GM23248 (cell line): Measurements from ENCODE around the gene ABCG1. TPM values are rescaled to one million over a fixed set of nuclear protein-coding genes. Genes with fewer than 3 reads are reported as not detected.

Source experiments
- DNase-seq: peaks from one replicate; pipeline ENCODE4 v3.0.0-alpha.2; 2015
- H2AFZ ChIP-seq: fragments of 200-600 bp; sonication (generic); 2 replicates; pipeline ENCODE4 v1.6.1; 2016; ENCODE audit warnings: antibody characterized with exemption
- H3F3A ChIP-seq: fragments of 200-600 bp; sonication (generic); 2 replicates; pipeline ENCODE4 v1.6.1; 2016; ENCODE audit warnings: mild to moderate bottlenecking, antibody characterized with exemption, mixed run types; ENCODE audit not compliant: insufficient read depth
- H3K27ac ChIP-seq: fragments of 200-600 bp; sonication (generic); 2 replicates; pipeline ENCODE4 v1.5.1; 2016; ENCODE audit warnings: mild to moderate bottlenecking
- H3K27me3 ChIP-seq: fragments of 200-600 bp; sonication (generic); replicated peaks from 2 replicates; pipeline ENCODE4 v1.6.1; 2016; ENCODE audit warnings: mild to moderate bottlenecking; ENCODE audit not compliant: insufficient read depth
- H3K36me3 ChIP-seq: fragments of 200-600 bp; sonication (generic); 2 replicates; pipeline ENCODE4 v1.6.1; 2016; ENCODE audit warnings: low read depth, mild to moderate bottlenecking
- H3K4me1 ChIP-seq: fragments of 200-600 bp; sonication (generic); 2 replicates; pipeline ENCODE4 v1.6.1; 2016; ENCODE audit warnings: mild to moderate bottlenecking; ENCODE audit not compliant: insufficient read depth
- H3K4me2 ChIP-seq: fragments of 200-600 bp; sonication (generic); one replicate; pipeline ENCODE4 v1.6.1; 2016; ENCODE audit warnings: mild to moderate bottlenecking; ENCODE audit not compliant: unreplicated experiment
- H3K4me3 ChIP-seq: fragments of 200-600 bp; sonication (generic); 2 replicates; pipeline ENCODE4 v1.5.1; 2016; ENCODE audit warnings: mild to moderate bottlenecking
- H3K79me2 ChIP-seq: fragments of 200-600 bp; sonication (generic); 2 replicates; pipeline ENCODE4 v1.6.1; 2016; ENCODE audit warnings: mild to moderate bottlenecking; ENCODE audit not compliant: insufficient read depth
- H3K9ac ChIP-seq: fragments of 200-600 bp; sonication (generic); 2 replicates; pipeline ENCODE4 v1.6.1; 2016; ENCODE audit warnings: mild to moderate bottlenecking
- H3K9me2 ChIP-seq: fragments of 200-600 bp; sonication (generic); 2 replicates; pipeline ENCODE4 v1.6.1; 2016; ENCODE audit warnings: mixed run types, mild to moderate bottlenecking, moderate library complexity; ENCODE audit not compliant: insufficient read depth
- H3K9me3 ChIP-seq: fragments of 200-600 bp; sonication (generic); one replicate; pipeline ENCODE4 v1.6.1; 2017; ENCODE audit warnings: low read depth
- H4K20me1 ChIP-seq: fragments of 200-600 bp; sonication (generic); 2 replicates; pipeline ENCODE4 v1.6.0; 2016; ENCODE audit not compliant: insufficient read depth
- EZH2 ChIP-seq: fragments of 200-600 bp; sonication (generic); IDR thresholded peaks from 2 replicates; pipeline ENCODE4 v1.6.1; 2018; ENCODE audit warnings: antibody characterized with exemption, mild to moderate bottlenecking; ENCODE audit not compliant: insufficient read depth, poor library complexity, severe bottlenecking
- EZH2phosphoT487 ChIP-seq: fragments of 200-600 bp; sonication (generic); IDR thresholded peaks from 2 replicates; pipeline ENCODE4 v1.6.1; 2018; ENCODE audit warnings: antibody characterized with exemption, moderate library complexity, mild to moderate bottlenecking, low read depth; ENCODE audit not compliant: insufficient read depth
- WGBS, 2 experiments: methylation state at CpG; one replicate each; pipeline ENCODE4 v1.1.6; 2015 to 2017; ENCODE audit warnings: low lambda C conversion rate in 2 of 2, low coverage in 1 of 2; ENCODE audit errors: missing lambda C conversion rate in 2 of 2; 5-methylcytosine and 5-hydroxymethylcytosine counted together
- in situ Hi-C: fragments of 300-500 bp; cut with MboI; formaldehyde crosslinking; loops from 2 replicates; pipeline ENCODE4 v1.15.0; 2020
- polyA plus RNA-seq: library from polyadenylated mRNA; unstranded; fragments of >200 nt; fragmentation: Nextera tagmentation; extraction: Ambion mirVana; gene quantifications from 2 replicates; pipeline ENCODE4 v1.2.1, GENCODE V29; 2016
- total RNA-seq: library from RNA; depleted of rRNA; stranded (reverse); fragments of >200 nt; shearing (Covaris generic); gene quantifications from 2 replicates; pipeline ENCODE4 v1.2.3, GENCODE V29; 2014

The ABCG1 gene
- total and polyA plus RNA-seq, 2 experiments from 2014 or later, result 0.08 TPM; not detected in 1

- no peak overlapping the region for H2AFZ ChIP-seq
- 54 to 55% methylated on average over 20 of the region's 20 CpGs for WGBS, 2 experiments
- in situ Hi-C loops, result no loop called here
Observed at GRCh38 chr21:42299324-42300044, 80.5 kb downstream of the ABCG1 start.

GRCh38 chr21:42300045-42300583 lies 81.2 kb downstream of the ABCG1 start:
- H3K9ac ChIP-seq, result no peak overlapping the region
- H3K4me1 ChIP-seq, result no peaks in the 10 kb centered on the region
- no peaks in the 10 kb centered on the region for H3K79me2 ChIP-seq
- in situ Hi-C loops, result no loop called here
- H3K36me3 ChIP-seq, result no peaks in the 10 kb centered on the region
- H3K9me3 ChIP-seq, result no peaks in the 10 kb centered on the region
- H2AFZ ChIP-seq, result no peak overlapping the region
- no peak overlapping the region for H3K27ac ChIP-seq
- no peak for DNase-seq
- peaks cover 20% of the 10 kb centered on the region for H3K27me3 ChIP-seq
- H4K20me1 ChIP-seq, result no peaks in the 10 kb centered on the region
- no peaks in the 10 kb centered on the region for H3F3A ChIP-seq
- no peak overlapping the region for H3K4me3 ChIP-seq
- no peaks in the 10 kb centered on the region for H3K9me2 ChIP-seq
- TF ChIP-seq EZH2phosphoT487 (no peak), EZH2 (no peak)
- 44 to 49% methylated on average over 7 of the region's 7 CpGs for WGBS, 2 experiments
- no peak overlapping the region for H3K4me2 ChIP-seq

More at GRCh38 chr21:42299324-42300044, 80.5 kb downstream of the ABCG1 start:
- H3K4me1 ChIP-seq, result no peaks in the 10 kb centered on the region
- H3F3A ChIP-seq, result no peaks in the 10 kb centered on the region
- no peak for DNase-seq
- peaks cover 20% of the 10 kb centered on the region for H3K27me3 ChIP-seq
- no peak overlapping the region for H3K4me3 ChIP-seq
- H3K79me2 ChIP-seq, result no peaks in the 10 kb centered on the region
- H3K9ac ChIP-seq, result no peak overlapping the region
- H3K4me2 ChIP-seq, result no peak overlapping the region
- TF ChIP-seq EZH2phosphoT487, result no peak
- TF ChIP-seq EZH2, result no peak
- H3K27ac ChIP-seq, result no peak overlapping the region
- no peaks in the 10 kb centered on the region for H3K9me3 ChIP-seq
- H4K20me1 ChIP-seq, result no peaks in the 10 kb centered on the region
- H3K36me3 ChIP-seq, result no peaks in the 10 kb centered on the region
- H3K9me2 ChIP-seq, result no peaks in the 10 kb centered on the region

DNA sequence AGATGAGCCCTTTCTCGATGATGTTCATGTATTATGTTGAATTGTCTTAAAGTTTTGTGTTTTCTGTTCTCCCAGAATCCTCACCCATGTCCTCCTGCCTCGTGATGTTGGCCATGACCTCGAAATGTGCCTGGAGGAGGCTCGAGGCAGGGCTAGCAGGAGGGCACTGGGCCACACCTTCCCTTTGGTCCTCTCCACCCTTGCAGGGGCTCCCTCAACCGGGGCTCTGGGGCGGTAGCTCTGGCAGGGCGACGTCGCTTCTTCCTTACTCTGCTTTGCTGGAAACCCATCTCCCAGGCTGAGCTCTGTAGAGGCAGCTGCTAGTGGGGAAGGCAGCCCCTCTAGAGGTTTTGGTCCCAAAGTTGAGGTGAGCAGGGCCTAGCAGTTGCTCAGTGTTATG lies 82.0 kb downstream of the ABCG1 start:
- H3F3A ChIP-seq, result no peaks in the 10 kb centered on the region
- 61 to 66% methylated on average over 9 of the region's 9 CpGs for WGBS, 2 experiments
- H3K27ac ChIP-seq, result no peak overlapping the region
- no peaks in the 10 kb centered on the region for H3K9me3 ChIP-seq
- no peaks in the 10 kb centered on the region for H3K36me3 ChIP-seq
- no peaks in the 10 kb centered on the region for H3K9me2 ChIP-seq
- no peak for DNase-seq
- no peak overlapping the region for H3K9ac ChIP-seq
- no peaks in the 10 kb centered on the region for H3K79me2 ChIP-seq
- H3K4me1 ChIP-seq, result no peaks in the 10 kb centered on the region
- in situ Hi-C loops, result no loop called here
- no peaks in the 10 kb centered on the region for H4K20me1 ChIP-seq
- peaks cover 20% of the 10 kb centered on the region for H3K27me3 ChIP-seq
- no peak overlapping the region for H3K4me2 ChIP-seq
- no peak overlapping the region for H2AFZ ChIP-seq
- TF ChIP-seq EZH2phosphoT487, result no peak
- TF ChIP-seq EZH2, result no peak
- H3K4me3 ChIP-seq, result no peak overlapping the region

DNA sequence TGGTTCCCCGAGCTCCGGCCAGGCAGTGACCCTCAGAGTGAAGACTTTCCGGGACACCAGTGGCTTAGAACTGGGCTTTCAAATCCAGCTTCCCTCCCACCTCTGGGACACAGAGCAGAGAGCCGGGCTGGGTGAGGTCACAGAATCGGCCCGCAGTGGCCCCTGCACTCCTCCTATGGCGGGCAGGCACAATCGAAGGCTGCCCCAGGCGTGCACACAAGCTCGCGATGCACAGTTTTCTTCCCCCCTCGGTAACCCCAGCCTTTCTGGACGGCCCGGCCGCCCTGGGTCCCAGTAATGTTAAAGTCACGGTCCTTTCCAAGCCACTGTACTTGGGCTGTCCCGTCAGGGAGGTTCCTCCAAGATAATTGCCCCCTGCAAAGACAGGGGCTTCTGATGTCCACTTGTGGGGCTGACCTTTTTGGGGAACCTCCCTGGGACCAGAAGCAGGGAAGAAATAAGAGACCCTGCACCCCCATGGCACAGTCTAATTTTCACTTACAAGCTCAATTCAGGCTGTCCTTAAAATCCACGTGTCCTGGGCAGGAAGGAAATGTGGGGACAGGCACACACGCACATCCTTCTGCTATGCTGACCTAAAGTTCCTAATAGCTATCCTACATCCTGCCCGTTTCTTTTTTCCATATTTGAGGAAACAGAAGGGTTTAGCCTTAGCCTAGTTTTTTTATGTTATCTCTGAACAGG lies 82.6 kb downstream of the ABCG1 start:
- H3K4me2 ChIP-seq, result no peak overlapping the region
- no peaks in the 10 kb centered on the region for H3K9me2 ChIP-seq
- no peaks in the 10 kb centered on the region for H3K79me2 ChIP-seq
- no peaks in the 10 kb centered on the region for H3K9me3 ChIP-seq
- H3K4me1 ChIP-seq, result no peaks in the 10 kb centered on the region
- H3K36me3 ChIP-seq, result no peaks in the 10 kb centered on the region
- 58 to 68% methylated on average over 20 of the region's 20 CpGs for WGBS, 2 experiments
- DNase-seq, result no peak
- in situ Hi-C loops, result no loop called here
- peaks cover 20% of the 10 kb centered on the region for H3K27me3 ChIP-seq
- no peaks in the 10 kb centered on the region for H4K20me1 ChIP-seq
- no peak overlapping the region for H3K9ac ChIP-seq
- no peak overlapping the region for H3K4me3 ChIP-seq
- TF ChIP-seq EZH2, result no peak
- no peak for TF ChIP-seq EZH2phosphoT487
- H3F3A ChIP-seq, result no peaks in the 10 kb centered on the region
- H2AFZ ChIP-seq, result no peak overlapping the region
- H3K27ac ChIP-seq, result no peak overlapping the region
